HG03064 (cell line): Measurements from ENCODE around the gene MEIS1.

Source experiments
- ATAC-seq: cut with Tn5 transposase; IDR thresholded peaks from one replicate; pipeline ENCODE4 v1.9.1; 2021; ENCODE audit warnings: low read depth; ENCODE audit not compliant: unreplicated experiment

MEIS1 gene

DNA sequence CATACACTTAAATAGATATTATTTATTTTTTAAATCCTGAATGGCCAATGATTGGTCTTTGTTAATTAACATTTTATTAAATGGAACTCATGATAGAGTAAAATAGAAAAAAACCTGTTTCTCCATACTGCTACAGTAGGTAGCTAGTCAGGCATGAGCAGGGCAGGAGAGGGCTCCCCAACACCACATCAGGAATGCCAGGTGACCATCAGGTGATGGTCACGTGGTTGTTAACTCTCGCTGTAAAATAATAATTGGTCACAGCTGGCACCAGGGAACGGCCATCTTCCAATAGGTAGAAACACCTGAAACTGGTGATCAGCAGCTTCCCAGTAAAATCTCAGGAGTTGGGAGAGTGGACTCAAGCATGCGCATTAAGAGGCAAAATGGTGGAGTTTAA lies 172.2 kb downstream of the MEIS1 start:
- ATAC-seq: no peak
